ENCODE results near the gene GLP2R.
"Not testable (repeated sequence)": the region's sequence is repeated elsewhere in the genome, so short reads cannot be mapped to it uniquely, and the experiment has no call there.

Gene GLP2R

DNA sequence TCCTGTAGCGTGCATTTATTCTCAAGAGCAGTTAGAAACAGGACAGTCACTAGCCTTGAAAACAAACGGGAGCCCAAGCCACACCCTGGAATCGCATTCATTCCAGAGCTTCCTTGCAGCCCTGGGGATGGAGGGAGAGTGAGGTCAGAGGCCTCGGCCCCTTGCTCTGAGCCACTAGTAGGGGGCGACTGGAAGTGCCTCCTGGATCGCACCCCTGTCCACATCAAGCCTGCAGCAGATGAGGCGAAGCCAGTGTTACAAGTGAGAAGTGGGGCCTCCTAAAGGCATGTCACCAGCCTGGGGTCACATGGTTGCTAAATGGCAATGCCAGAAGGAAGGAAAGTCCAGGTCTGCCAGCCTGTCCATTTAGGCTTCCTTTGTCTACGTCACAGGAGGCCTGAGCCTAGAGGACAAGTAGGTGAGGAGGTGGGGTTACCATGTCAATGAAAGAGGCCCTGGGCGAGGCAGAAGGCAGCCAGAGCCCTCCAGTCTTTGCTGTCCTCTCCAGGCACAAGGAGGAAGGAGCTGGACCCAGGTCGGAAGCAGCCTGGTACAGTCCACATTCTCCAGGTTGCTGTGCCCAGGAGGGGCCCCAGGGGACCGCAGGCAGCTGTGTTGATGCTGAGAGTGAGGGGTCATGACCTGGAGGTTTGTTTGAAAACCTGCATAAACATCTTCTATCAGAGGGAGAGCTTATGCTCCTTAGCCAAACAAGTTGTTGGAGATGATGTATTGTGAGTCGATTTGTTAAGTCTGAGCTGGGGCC is 82.3 kb downstream of the GLP2R start:
- in situ Hi-C loops (cut with MboI; ENCODE audit: low pct_unique_long_range_greater_than_20kb, low sequenced_read_pairs) = loop anchor here (25.0 kb wide), 1 partner anchor 704 kb away; no protein-coding TSS in a partner anchor
- DNase-seq = no peak

DNA sequence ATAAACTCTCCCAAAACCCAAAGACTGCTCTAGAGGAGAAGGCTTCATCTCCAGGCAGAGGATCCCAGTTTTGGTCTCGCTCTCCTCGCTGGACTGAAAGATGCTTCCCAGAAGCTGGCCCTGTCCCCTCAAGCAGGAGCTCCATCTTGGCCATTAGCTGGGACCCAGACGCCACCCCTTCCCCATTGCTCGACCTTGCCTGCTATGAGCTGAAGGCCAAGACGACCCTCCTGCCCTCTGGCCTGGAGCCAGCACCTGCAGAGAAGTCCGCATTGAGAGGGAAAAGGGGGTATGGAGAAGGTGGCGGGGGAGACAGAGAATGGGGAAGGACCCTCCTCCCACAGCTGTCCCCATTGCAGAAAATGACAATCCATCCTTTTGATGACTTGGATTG is 82.9 kb downstream of the GLP2R start:
- in situ Hi-C loops (cut with MboI; ENCODE audit: low pct_unique_long_range_greater_than_20kb, low sequenced_read_pairs) = loop anchor here (25.0 kb wide), 1 partner anchor 704 kb away; no protein-coding TSS in a partner anchor

DNA sequence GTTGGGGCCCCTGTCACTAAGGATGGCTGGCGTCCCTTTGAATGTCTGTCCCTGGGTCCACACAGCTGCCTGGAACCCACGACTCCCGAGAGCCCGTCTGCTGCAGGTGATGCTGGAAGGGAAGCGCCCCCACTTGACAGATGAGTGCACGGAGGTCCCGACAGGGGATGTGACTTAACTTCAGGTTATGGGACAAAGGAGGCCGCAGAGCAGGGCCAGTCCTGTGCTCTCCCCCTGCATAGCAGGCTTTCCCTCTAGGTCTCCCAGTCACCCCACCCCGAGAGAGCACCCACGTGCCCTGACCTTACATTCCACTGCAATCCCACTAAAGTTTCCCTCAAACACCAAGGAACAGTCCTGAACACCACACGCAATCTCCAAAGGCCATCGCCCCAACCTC is 85.4 kb downstream of the GLP2R start:
- no peak for DNase-seq
- in situ Hi-C loops (cut with MboI; ENCODE audit: low pct_unique_long_range_greater_than_20kb, low sequenced_read_pairs) = loop anchor here (25.0 kb wide), 1 partner anchor 701 kb away; no protein-coding TSS in a partner anchor

More for the DNA sequence above, 82.9 kb downstream of the GLP2R start:
- DNase-seq = no peak

DNA sequence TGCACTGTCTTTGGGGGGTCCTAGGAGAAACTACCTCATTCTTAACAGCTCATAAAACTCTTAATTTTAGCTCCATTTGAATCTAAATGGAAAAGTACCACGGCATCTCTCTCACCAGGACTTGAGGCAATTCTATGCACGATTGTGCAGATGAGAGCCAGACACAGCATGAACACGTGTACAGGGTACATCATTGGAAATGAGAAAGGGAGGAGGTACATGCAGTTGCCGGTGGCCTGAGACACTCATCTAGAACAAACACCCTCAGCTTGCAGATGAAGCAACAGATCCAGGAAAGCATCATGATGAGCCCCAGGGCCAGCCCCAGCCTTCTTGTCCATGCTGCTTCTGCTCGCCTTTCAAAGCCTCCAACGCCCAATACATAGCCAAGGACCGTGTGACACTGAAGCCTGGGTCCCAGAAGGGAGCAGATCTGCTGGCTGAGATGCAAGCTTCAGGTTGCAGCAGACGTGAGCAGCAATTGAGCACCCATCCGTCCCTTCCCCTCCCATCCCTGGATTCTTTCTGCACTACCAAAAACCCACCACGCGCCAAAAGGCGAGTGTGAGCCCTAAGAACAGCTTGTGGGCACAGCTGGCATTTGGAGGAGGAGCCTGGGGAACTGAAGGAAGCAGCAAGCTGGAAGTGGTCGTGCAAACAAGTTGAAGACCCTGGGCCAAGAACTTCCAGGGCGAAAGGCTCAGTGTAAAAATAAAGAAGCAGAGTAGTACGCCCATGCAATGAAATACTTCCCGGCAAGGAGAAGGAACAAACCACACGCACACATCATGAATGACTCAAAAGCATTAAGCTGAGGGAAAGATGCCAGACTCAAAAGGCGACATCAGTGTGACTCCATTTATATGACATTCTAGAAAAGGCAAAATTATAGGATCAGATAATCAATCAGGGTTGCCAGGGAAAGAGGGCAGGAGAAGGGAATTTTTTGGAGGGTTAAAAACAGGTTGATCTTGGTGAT is 86.7 kb downstream of the GLP2R start:
- in situ Hi-C loops (cut with MboI; ENCODE audit: low pct_unique_long_range_greater_than_20kb, low sequenced_read_pairs) = loop anchor here (25.0 kb wide), 1 partner anchor 700 kb away; no protein-coding TSS in a partner anchor
- DNase-seq = no peak

DNA sequence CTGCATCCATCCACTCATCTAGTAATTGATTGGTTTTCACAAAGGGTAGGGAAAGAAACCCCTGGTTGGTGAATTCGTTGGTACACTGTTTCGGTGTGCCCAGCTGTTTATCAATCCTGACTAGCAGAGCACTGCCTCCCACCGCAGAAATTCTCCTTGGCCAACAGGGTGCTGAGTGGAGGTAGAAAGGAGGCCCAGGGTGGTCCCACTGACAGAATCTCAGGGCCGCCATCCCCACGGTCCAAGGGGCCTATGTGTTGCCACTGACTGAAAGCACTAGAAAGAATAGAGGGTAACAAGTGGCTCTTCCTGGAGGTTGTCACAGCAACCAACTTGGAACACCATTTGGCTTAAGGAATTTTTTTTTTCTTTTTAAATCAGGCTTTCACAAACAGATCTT is 87.8 kb downstream of the GLP2R start:
- in situ Hi-C loops (cut with MboI; ENCODE audit: low pct_unique_long_range_greater_than_20kb, low sequenced_read_pairs) = loop anchor here (25.0 kb wide), 1 partner anchor 699 kb away; no protein-coding TSS in a partner anchor
- no peak for DNase-seq

DNA sequence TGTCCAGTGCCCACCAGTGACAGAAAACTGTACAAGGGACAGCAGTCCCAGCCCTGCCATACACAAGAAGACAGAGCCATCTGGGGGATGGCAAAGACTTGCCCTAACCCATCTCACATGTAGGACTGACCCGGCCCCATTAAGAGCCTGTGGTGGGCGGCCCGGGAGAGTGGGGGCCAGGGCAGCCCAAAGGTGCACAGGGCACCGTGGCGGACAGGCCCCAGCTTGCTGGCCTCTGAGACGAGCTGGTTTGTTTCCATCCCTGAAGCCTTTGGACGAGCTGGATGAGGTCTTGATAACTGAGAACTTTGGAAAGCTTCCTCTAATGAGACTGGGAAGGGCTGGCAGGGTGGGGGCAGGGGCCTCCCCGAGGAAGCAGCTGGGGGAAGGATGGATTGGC is 90.4 kb downstream of the GLP2R start:
- in situ Hi-C loops (cut with MboI; ENCODE audit: low pct_unique_long_range_greater_than_20kb, low sequenced_read_pairs) = loop anchor here (25.0 kb wide), 1 partner anchor 696 kb away; no protein-coding TSS in a partner anchor

DNA sequence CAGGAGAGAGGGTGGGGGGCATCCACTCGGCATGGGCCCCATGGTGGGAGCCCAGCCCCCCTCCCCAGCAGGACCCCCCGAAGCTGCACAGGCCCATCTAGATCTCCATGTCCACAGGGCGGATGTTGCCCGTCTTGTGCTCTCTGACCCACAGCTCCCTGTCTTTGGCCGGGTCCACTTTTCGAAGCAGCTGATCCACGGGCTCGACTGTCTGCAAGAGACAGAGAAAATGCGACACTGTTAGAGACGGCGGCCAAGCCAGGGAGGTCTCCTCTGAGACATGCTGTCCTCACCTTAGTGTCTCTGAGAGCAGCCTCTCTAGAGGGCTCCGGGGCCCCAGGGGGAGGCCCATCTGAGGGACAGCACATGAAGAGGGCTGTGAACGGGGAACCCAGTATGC is 91.4 kb downstream of the GLP2R start:
- in situ Hi-C loops (cut with MboI; ENCODE audit: low pct_unique_long_range_greater_than_20kb, low sequenced_read_pairs) = loop anchor here (25.0 kb wide), 1 partner anchor 695 kb away; no protein-coding TSS in a partner anchor
- no peak for DNase-seq

More for the DNA sequence above, 90.4 kb downstream of the GLP2R start:
- no peak for DNase-seq

DNA sequence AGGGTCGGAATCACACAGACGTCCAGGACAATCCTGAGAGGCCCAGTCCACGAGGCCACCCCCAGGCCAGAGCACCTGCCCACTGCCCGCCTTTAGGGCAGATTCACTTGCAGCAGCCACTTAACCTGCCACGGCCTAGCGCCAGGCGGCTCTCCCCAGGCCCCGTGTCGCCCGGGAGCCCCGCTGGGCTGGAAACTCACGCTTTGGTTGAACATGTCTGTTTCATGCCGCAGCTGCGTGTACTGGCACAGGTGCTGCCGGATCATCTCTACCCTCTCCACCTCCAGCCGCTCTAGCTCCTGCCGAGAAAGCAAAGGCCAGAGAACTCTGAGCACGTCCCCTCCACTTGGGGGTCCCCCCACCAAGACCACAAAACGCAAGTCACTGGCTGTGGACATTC is 92.1 kb downstream of the GLP2R start:
- in situ Hi-C loops (cut with MboI; ENCODE audit: low pct_unique_long_range_greater_than_20kb, low sequenced_read_pairs) = loop anchor here (25.0 kb wide), 1 partner anchor 694 kb away; no protein-coding TSS in a partner anchor
- no peak for DNase-seq

DNA sequence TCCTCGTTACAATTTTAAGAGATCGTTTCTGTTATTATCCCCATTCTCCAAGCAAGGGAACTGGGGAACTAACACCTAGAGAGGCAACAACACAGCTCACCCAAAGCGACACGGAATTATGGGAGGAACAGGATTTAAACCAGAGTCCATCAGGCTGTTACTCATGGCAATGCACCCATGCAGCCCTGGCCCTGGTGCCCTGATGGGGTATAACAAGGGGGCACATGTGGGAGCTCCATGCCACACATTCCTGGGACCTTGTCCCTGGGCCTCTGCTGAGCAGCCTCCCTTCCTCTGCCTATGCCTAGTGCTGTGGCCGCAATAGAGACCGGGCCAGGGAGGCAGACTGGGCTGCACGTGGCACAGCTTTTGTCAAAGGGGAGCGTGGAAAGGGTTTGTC is 92.6 kb downstream of the GLP2R start:
- in situ Hi-C loops (cut with MboI; ENCODE audit: low pct_unique_long_range_greater_than_20kb, low sequenced_read_pairs) = loop anchor here (25.0 kb wide), 1 partner anchor 694 kb away; no protein-coding TSS in a partner anchor

DNA sequence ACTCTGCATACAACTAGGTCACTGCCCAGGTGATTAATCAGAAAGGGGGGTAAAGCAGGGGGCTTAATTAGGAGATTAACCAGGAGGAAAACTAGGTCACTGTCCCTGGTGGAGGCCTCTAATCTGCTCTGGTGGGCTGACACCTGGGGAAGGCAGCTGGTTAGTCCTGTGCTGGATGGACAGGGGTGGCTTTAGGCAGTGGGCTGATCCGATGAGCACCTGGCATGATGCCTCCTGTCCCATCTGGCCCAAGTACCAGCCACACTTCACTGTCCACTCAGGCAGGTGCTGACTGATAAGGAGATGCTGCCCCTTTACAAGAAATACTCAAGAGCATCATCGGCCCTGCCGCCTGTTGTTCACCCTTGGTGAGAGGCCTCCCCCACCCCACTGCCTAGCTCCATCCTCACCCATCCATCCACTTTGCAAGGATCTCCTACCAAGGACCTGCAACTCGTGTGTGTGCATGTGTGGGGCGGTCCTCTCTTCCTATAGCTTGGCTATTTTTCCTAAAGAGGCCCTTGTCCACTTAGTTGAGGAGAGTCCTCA is 93.2 kb downstream of the GLP2R start:
- in situ Hi-C loops (cut with MboI; ENCODE audit: low pct_unique_long_range_greater_than_20kb, low sequenced_read_pairs) = loop anchor here (25.0 kb wide), 1 partner anchor 693 kb away; no protein-coding TSS in a partner anchor
- no peak for DNase-seq

More for the DNA sequence above, 92.6 kb downstream of the GLP2R start:
- DNase-seq = no peak

DNA sequence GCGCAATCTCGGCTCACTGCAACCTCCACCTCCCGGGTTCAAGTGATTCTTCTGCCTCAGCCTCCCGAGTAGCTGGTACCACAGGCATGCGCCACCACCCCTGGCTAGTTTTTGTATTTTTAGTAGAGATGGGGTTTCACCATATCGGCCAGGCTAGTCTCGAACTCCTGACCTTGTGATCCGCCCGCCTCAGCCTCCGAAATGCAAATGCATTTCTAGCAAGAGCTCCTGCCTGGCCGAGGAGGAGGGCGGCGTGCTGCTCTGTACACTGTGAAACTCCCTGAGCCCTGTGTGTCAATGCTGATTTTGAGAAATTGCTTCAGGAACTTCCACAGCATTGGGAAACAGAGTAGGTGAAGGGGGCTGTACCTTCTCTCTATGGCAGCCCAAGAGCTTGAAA is 95.5 kb downstream of the GLP2R start:
- in situ Hi-C loops (cut with MboI; ENCODE audit: low pct_unique_long_range_greater_than_20kb, low sequenced_read_pairs) = loop anchor here (25.0 kb wide), 1 partner anchor 691 kb away; no protein-coding TSS in a partner anchor

DNA sequence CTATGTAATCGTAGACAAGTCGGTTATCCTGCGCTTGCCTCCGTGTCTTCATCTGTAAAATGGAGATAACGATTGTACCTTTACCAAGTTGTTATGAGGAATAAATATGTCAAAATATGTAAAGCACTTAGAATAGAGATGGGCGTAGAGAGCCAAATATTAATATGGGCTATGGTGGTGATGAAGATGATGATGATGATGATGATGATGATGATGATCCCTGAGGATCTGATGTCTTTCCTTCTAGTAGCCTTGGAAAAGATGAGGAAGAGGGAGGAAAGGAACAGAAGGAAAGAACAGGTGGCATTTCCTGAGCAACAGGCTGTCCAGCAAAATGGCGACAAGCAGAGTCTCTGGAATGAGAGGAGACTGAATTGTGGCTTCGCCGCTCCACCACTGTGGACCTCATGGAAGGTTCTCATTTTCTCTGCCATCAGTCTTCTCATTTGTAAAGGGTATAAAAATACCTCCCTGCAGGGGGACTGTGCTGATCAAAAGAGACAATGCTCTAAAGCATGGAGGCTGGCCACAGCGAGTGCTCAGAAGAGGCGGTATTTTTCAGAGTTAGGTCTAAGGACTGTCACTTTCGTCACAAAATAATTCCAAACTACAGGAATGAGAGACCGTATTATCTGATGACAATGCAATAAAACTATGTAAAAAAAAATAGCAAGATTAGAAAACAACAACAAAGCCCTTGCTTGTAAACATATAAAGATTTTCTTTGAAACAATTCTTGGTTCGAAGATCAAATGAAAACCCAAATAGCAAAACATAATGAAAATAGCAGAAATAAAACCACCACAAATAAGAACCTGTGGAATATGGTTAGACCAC is 96.5 kb downstream of the GLP2R start:
- in situ Hi-C loops (cut with MboI; ENCODE audit: low pct_unique_long_range_greater_than_20kb, low sequenced_read_pairs) = loop anchor here (25.0 kb wide), 1 partner anchor 690 kb away; no protein-coding TSS in a partner anchor
- no peak for DNase-seq

More for the DNA sequence above, 95.5 kb downstream of the GLP2R start:
- not testable (repeated sequence) for DNase-seq

DNA sequence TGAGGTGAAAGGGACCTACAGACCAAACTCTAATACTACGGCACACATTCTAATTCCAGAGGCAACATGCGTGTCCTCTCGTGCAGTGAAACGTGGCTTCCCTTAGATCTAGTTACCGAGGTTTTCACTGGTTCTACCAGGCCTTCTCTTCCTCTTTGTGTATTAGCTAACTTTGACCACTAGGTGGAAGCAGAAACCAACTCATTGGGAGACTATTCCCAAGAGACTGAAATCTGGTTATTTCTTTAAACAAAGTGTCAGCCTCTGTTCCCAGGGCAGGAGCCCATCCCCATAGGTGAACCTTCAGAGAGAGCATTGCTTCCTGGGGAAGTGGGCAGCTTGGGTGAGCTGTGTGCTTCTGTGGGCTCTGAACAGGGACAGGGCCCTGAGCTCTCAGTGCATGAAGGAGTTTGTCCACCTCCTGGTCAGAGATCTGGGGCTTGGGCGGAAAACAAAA is 99.0 kb downstream of the GLP2R start:
- DNase-seq = peak; percentile 74
- in situ Hi-C loops (cut with MboI; ENCODE audit: low pct_unique_long_range_greater_than_20kb, low sequenced_read_pairs) = loop anchor here (25.0 kb wide), 2 partner anchors 438 to 688 kb away; partner anchors contain the start of gene MYH13

DNA sequence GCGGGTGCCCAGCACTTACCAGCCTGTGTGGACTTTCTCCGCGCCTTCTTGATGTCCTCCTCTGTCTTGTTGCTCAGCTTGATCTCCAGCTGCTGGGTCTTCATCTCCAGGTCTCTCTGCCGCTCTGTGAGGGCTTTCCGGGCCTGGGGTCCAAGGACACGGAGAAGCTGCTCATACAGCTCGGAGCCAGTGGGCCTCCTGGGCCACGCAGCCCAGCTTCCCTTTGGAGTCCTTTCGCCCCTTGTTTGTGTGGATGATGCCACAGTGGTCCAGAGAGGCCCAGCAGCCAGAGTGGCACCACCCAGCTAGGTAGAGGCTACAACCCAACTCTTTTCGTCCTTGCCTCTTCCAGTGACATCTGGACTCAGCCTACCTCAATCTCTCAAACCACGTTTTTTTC is 99.7 kb downstream of the GLP2R start:
- in situ Hi-C loops (cut with MboI; ENCODE audit: low pct_unique_long_range_greater_than_20kb, low sequenced_read_pairs) = loop anchor here (25.0 kb wide), 1 partner anchor 437 kb away; the partner anchor contains the start of gene MYH13
- no peak for DNase-seq

DNA sequence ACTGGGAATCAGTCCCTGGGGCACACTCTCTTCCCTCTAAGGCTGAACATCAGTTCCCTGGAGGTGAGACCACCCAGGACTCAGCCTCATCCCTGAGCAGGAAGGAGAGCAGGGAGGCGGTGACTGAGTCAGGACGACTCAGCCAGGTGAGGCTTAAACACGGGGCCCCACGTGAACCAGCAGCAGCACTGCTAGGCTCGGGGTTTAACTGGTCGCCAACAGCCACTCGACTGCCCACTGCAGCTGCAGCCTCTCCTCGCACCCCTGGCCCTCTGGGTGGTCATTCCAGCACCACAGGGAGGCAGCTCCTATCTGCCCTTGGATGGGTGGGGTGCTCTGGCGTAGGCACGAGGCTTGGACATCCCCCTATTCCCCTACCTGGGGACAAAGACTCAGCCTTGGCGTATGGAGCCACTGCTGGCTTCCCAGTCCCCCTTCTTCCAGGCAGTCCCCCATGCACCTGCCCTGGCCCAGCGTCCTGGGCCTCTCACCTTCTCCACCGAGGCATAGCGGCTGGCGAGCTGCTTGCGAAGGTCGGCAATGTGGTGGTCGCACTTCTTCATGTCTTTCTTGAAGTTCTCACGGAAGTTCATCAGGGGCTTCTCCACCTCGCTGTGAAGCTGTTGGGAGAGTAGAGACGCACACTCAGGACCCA is 100.6 kb downstream of the GLP2R start:
- in situ Hi-C loops (cut with MboI; ENCODE audit: low pct_unique_long_range_greater_than_20kb, low sequenced_read_pairs) = loop anchor here (25.0 kb wide), 1 partner anchor 436 kb away; the partner anchor contains the start of gene MYH13
- no peak for DNase-seq

DNA sequence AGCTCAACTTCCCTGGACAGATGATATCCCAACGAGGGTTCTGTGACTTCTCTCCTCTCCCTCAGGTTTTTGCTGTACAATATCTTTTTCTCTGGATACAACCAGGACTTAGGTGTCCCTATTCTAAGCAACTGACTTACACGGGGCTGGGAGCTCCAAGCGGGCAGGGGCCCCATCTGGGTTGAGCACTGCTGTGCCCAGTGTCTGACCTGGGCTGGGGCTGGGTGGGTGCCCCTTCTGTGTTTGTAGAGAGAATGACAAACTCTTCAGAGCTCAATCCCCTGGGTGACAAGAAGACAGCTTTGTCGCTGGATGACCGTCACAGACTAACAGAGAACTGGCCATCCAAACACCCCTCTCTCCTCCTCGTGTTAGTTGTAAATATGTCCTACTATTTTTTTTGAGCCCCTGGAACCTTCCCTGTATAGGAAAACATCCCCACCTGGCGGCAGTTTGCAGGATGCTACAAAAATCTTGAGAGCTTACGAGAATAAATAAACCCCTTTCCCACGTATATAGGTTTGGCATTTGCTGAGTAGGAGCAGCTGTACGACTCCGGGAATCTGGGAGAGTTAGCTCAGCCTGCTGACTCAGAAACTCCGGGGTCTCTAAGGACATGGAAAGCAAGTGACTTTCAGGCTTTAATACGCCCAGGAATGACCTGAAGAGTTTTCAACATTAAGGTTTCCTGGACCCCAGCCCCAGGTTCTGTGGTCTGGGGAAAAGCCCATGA is 103.0 kb downstream of the GLP2R start:
- in situ Hi-C loops (cut with MboI; ENCODE audit: low pct_unique_long_range_greater_than_20kb, low sequenced_read_pairs) = loop anchor here (25.0 kb wide), 1 partner anchor 434 kb away; the partner anchor contains the start of gene MYH13
- peak; percentile 41 for DNase-seq

Measured in KBM-7 (cell line).